Body of pancreas (tissue), 4 donors: ENCODE measurements around the gene SOCS3.

Source experiments
- POLR2A ChIP-seq, 3 donors: fragments of 450-650 bp; IDR thresholded peaks; one replicate each; pipeline ENCODE4 v1.6.1; 2016; ENCODE audit warnings: antibody characterized with exemption in 3 of 3, mild to moderate bottlenecking in 2 of 3
- TF ChIP-seq, protein P1 (sequence below), 7 experiments: fragments of 450-650 bp in 4 of 7; fragments of 200-600 bp in 3 of 7; sonication (generic) in 3 of 7; IDR thresholded peaks; one replicate each; pipeline ENCODE4 v1.5.1; 2016 to 2019; ENCODE audit warnings: antibody characterized with exemption in 7 of 7

GRCh38 chr17:78381601-78382232, 21.8 kb upstream of the SOCS3 start:
- TF ChIP-seq, protein P1, sequence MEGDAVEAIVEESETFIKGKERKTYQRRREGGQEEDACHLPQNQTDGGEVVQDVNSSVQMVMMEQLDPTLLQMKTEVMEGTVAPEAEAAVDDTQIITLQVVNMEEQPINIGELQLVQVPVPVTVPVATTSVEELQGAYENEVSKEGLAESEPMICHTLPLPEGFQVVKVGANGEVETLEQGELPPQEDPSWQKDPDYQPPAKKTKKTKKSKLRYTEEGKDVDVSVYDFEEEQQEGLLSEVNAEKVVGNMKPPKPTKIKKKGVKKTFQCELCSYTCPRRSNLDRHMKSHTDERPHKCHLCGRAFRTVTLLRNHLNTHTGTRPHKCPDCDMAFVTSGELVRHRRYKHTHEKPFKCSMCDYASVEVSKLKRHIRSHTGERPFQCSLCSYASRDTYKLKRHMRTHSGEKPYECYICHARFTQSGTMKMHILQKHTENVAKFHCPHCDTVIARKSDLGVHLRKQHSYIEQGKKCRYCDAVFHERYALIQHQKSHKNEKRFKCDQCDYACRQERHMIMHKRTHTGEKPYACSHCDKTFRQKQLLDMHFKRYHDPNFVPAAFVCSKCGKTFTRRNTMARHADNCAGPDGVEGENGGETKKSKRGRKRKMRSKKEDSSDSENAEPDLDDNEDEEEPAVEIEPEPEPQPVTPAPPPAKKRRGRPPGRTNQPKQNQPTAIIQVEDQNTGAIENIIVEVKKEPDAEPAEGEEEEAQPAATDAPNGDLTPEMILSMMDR (IDR thresholded peaks at IDR 0.05), result no peak
- TF ChIP-seq POLR2A (IDR thresholded peaks at IDR 0.05), result no peak
